OCI-LY1 (cell line): Measurements from ENCODE around the gene ETV7.

Experiments
- H2AFZ ChIP-seq: fragments of 200-600 bp; sonication (generic), shearing (Covaris generic); 2 replicates; pipeline ENCODE4 v1.6.0; 2014; ENCODE audit warnings: antibody characterized with exemption, mild to moderate bottlenecking, low read length
- H3F3A ChIP-seq: fragments of 200-600 bp; sonication (generic), shearing (Covaris generic); 2 replicates; pipeline ENCODE4 v1.6.0; 2014; ENCODE audit warnings: mild to moderate bottlenecking, antibody characterized with exemption, low read length, moderate library complexity; ENCODE audit not compliant: insufficient read depth
- H3K27ac ChIP-seq: fragments of 200-600 bp; sonication (generic); 2 replicates; pipeline ENCODE4 v1.5.1; 2014; ENCODE audit warnings: low read length, mixed run types, mild to moderate bottlenecking, low read depth; ENCODE audit not compliant: poor library complexity, severe bottlenecking
- H3K27me3 ChIP-seq: fragments of 200-600 bp; sonication (generic); 2 replicates; pipeline ENCODE4 v1.6.0; 2014; ENCODE audit warnings: antibody characterized with exemption, mild to moderate bottlenecking, low read length, moderate library complexity; ENCODE audit not compliant: insufficient read depth
- H3K36me3 ChIP-seq: fragments of 200-600 bp; sonication (generic); 2 replicates; pipeline ENCODE4 v1.6.1; 2014; ENCODE audit warnings: mild to moderate bottlenecking, antibody characterized with exemption, low read length, moderate library complexity, mixed read lengths; ENCODE audit not compliant: insufficient read depth
- H3K4me1 ChIP-seq: fragments of 200-600 bp; sonication (generic); 2 replicates; pipeline ENCODE4 v1.5.1; 2014; ENCODE audit warnings: mild to moderate bottlenecking, low read length, moderate library complexity; ENCODE audit not compliant: insufficient read depth, severe bottlenecking
- H3K4me2 ChIP-seq: fragments of 200-600 bp; sonication (generic), shearing (Covaris generic); 2 replicates; pipeline ENCODE4 v1.6.1; 2014; ENCODE audit warnings: low read length
- H3K4me3 ChIP-seq: fragments of 200-600 bp; sonication (generic); 2 replicates; pipeline ENCODE4 v1.5.1; 2014; ENCODE audit warnings: low read length, low read depth, mild to moderate bottlenecking, mixed read lengths; ENCODE audit not compliant: poor library complexity, severe bottlenecking
- H3K79me2 ChIP-seq: fragments of 200-600 bp; shearing (Covaris generic); 2 replicates; pipeline ENCODE4 v1.6.1; 2016; ENCODE audit warnings: mixed run types, low read length, mixed read lengths; ENCODE audit not compliant: insufficient read depth
- H3K9ac ChIP-seq: fragments of 200-600 bp; sonication (generic), shearing (Covaris generic); 2 replicates; pipeline ENCODE4 v1.6.1; 2014; ENCODE audit warnings: mild to moderate bottlenecking, low read length, mixed read lengths
- H3K9me2 ChIP-seq: fragments of 200-600 bp; sonication (generic), shearing (Covaris generic); 2 replicates; pipeline ENCODE4 v1.6.1; 2014; ENCODE audit warnings: low read depth, mild to moderate bottlenecking, low read length, mixed read lengths
- H3K9me3 ChIP-seq: fragments of 200-600 bp; shearing (Covaris generic); 2 replicates; pipeline ENCODE4 v1.6.1; 2014; ENCODE audit warnings: low read length, mixed read lengths
- H4K20me1 ChIP-seq: fragments of 200-600 bp; sonication (generic), shearing (Covaris generic); 2 replicates; pipeline ENCODE4 v1.6.0; 2016; ENCODE audit warnings: mild to moderate bottlenecking, low read length; ENCODE audit not compliant: insufficient read depth
- CTCF ChIP-seq: fragments of 200-600 bp; sonication (generic), shearing (Covaris generic); IDR thresholded peaks from 2 replicates; pipeline ENCODE4 v1.5.1; 2017; ENCODE audit warnings: mild to moderate bottlenecking, antibody characterized with exemption, low read length, moderate library complexity, mixed read lengths
- EZH2 ChIP-seq: fragments of 200-600 bp; sonication (generic), shearing (Covaris generic); IDR thresholded peaks from 2 replicates; pipeline ENCODE4 v1.8.0; 2017; ENCODE audit warnings: borderline replicate concordance, mixed run types, mild to moderate bottlenecking, antibody characterized with exemption, low read length, moderate library complexity, mixed read lengths

ETV7 gene

GRCh38 chr6:36362551-36363370 lies 24.7 kb downstream of the ETV7 start:
- Histone ChIP-seq H3K4me3 (no peak overlapping the region), H3K9ac (no peak overlapping the region), H3K27me3 (0 out of 2 replicates have a peak, but pooled peaks cover 3% of the 10 kb centered on the region), H3K9me3 (no peaks in the 10 kb centered on the region), H3K27ac (no peak overlapping the region), H3K4me1 (peaks cover 7% of the 10 kb centered on the region), H3K79me2 (no peaks in the 10 kb centered on the region), H3K4me2 (no peak overlapping the region), H3K9me2 (no peaks in the 10 kb centered on the region), H3F3A (no peaks in the 10 kb centered on the region), H3K36me3 (no peaks in the 10 kb centered on the region), H2AFZ (no peak overlapping the region), H4K20me1 (no peaks in the 10 kb centered on the region)
- no peak for TF ChIP-seq CTCF
- TF ChIP-seq EZH2: no peak

GRCh38 chr6:36361071-36361470 lies 26.4 kb downstream of the ETV7 start:
- H2AFZ ChIP-seq: no peak overlapping the region
- H3K9me2 ChIP-seq: no peaks in the 10 kb centered on the region
- H3K9ac ChIP-seq: no peak overlapping the region
- no peaks in the 10 kb centered on the region for H4K20me1 ChIP-seq
- no peak overlapping the region for H3K4me3 ChIP-seq
- no peak overlapping the region for H3K4me2 ChIP-seq
- no peaks in the 10 kb centered on the region for H3K9me3 ChIP-seq
- TF ChIP-seq EZH2 (no peak), CTCF (no peak)
- H3K79me2 ChIP-seq: no peaks in the 10 kb centered on the region
- no peaks in the 10 kb centered on the region for H3K27me3 ChIP-seq
- H3K27ac ChIP-seq: no peak overlapping the region
- peaks cover 7% of the 10 kb centered on the region for H3K4me1 ChIP-seq
- no peaks in the 10 kb centered on the region for H3F3A ChIP-seq
- no peaks in the 10 kb centered on the region for H3K36me3 ChIP-seq

- Histone ChIP-seq H3K4me2 (no peak overlapping the region), H3K36me3 (no peaks in the 10 kb centered on the region), H2AFZ (no peak overlapping the region), H3K4me1 (peaks cover 7% of the 10 kb centered on the region), H3K9me3 (no peaks in the 10 kb centered on the region), H3K27me3 (no peaks in the 10 kb centered on the region), H3F3A (no peaks in the 10 kb centered on the region), H3K9ac (no peak overlapping the region), H3K9me2 (no peaks in the 10 kb centered on the region), H4K20me1 (no peaks in the 10 kb centered on the region), H3K27ac (no peak overlapping the region), H3K4me3 (no peak overlapping the region), H3K79me2 (no peaks in the 10 kb centered on the region)
- TF ChIP-seq EZH2: no peak
- TF ChIP-seq CTCF: peak; percentile 86
Measured at GRCh38 chr6:36360241-36361054, 27.0 kb downstream of the ETV7 start.
